Measurements from ENCODE around the gene HNRNPR.
"Not testable (repeated sequence)": the region's sequence is repeated elsewhere in the genome, so short reads cannot be mapped to it uniquely, and the experiment has no call there.

Gene HNRNPR

GRCh38 chr1:23331713-23332112, 12.4 kb downstream of the HNRNPR start:
- DNase-seq (ENCODE audit: low read depth, low spot score) = no peak

- no peak for DNase-seq (ENCODE audit: low read depth, low spot score)
Measured at GRCh38 chr1:23330846-23331245, 13.2 kb downstream of the HNRNPR start.

- DNase-seq (ENCODE audit: low read depth, low spot score) = no peak
Measured at GRCh38 chr1:23325393-23325792, 18.7 kb downstream of the HNRNPR start.

- no peak for DNase-seq (ENCODE audit: low read depth, low spot score)
Measured at GRCh38 chr1:23322770-23323169, 21.3 kb downstream of the HNRNPR start.

- not testable (repeated sequence) for DNase-seq (ENCODE audit: low read depth, low spot score)
Measured at GRCh38 chr1:23310280-23310679, 33.8 kb downstream of the HNRNPR start.

- no peak for DNase-seq (ENCODE audit: low read depth, low spot score)
Measured at GRCh38 chr1:23304140-23304620, 39.9 kb downstream of the HNRNPR start.

GRCh38 chr1:23303524-23303923, 40.6 kb downstream of the HNRNPR start:
- DNase-seq (ENCODE audit: low read depth, low spot score) = no peak

- DNase-seq (ENCODE audit: low read depth, low spot score) = no peak
Measured at GRCh38 chr1:23296931-23297330, 47.2 kb downstream of the HNRNPR start.

- no peak for DNase-seq (ENCODE audit: low read depth, low spot score)
Measured at GRCh38 chr1:23291706-23292105, 52.4 kb downstream of the HNRNPR start.

GRCh38 chr1:23290836-23291565, 53.1 kb downstream of the HNRNPR start:
- DNase-seq (ENCODE audit: low read depth, low spot score) = no peak

- DNase-seq (ENCODE audit: low read depth, low spot score) = no peak
Measured at GRCh38 chr1:23288671-23289070, 55.4 kb downstream of the HNRNPR start.

GRCh38 chr1:23288201-23288600, 55.9 kb downstream of the HNRNPR start:
- no peak for DNase-seq (ENCODE audit: low read depth, low spot score)

- no peak for DNase-seq (ENCODE audit: low read depth, low spot score)
Measured at GRCh38 chr1:23286401-23286800, 57.7 kb downstream of the HNRNPR start.

GRCh38 chr1:23283667-23284602, 60.1 kb downstream of the HNRNPR start:
- DNase-seq (ENCODE audit: low read depth, low spot score) = no peak

GRCh38 chr1:23282957-23283356, 61.1 kb downstream of the HNRNPR start:
- no peak for DNase-seq (ENCODE audit: low read depth, low spot score)

GRCh38 chr1:23278717-23279116, 65.4 kb downstream of the HNRNPR start:
- no peak for DNase-seq (ENCODE audit: low read depth, low spot score)

- no peak for DNase-seq (ENCODE audit: low read depth, low spot score)
Measured at GRCh38 chr1:23276531-23276930, 67.6 kb downstream of the HNRNPR start.

GRCh38 chr1:23274134-23274505, 70.0 kb downstream of the HNRNPR start:
- no peak for DNase-seq (ENCODE audit: low read depth, low spot score)

- no peak for DNase-seq (ENCODE audit: low read depth, low spot score)
Measured at GRCh38 chr1:23273450-23274133, 70.5 kb downstream of the HNRNPR start.

GRCh38 chr1:23263380-23263887, 80.7 kb downstream of the HNRNPR start:
- peak; percentile 72 for DNase-seq (ENCODE audit: low read depth, low spot score)

GRCh38 chr1:23258082-23258481, 86.0 kb downstream of the HNRNPR start:
- DNase-seq (ENCODE audit: low read depth, low spot score) = not testable (repeated sequence)

- DNase-seq (ENCODE audit: low read depth, low spot score) = not testable (repeated sequence)
Measured at GRCh38 chr1:23257371-23257770, 86.7 kb downstream of the HNRNPR start.
